K562 (cell line): Measurements from ENCODE around the gene NDUFC2. TPM values are rescaled to one million over a fixed set of nuclear protein-coding genes. Genes with fewer than 3 reads are reported as not detected.

Experiments used
- ATAC-seq: fragments of 200-7000 bp; cut with Tn5 transposase; 3 replicates; pipeline ENCODE4 v1.9.1; 2020; ENCODE audit warnings: moderate library complexity
- BruUV-seq: library from RNA; stranded (reverse); fragments of 400-500 nt; replicated peaks from 2 replicates; lab custom pipeline; 2021; lab: Mats Ljungman, UMichigan
- CTCF ChIA-PET: fragments of 300-600 bp; formaldehyde crosslinking; extraction: SDS; loops from one replicate; lab custom pipeline; 2021; ENCODE audit warnings: low intra/inter-chr PET ratio; lab: Yijun Ruan, JAX
- POLR2A ChIA-PET: fragments of 300-600, 350-650 bp; sonication (Branson Sonifier 250); formaldehyde crosslinking; extraction: SDS; loops from one replicate; lab custom pipeline; 2021; ENCODE audit warnings: antibody characterized with exemption, inconsistent platforms; lab: Yijun Ruan, JAX
- DNase-seq, 4 experiments: peaks; one replicate each; pipeline versions ENCODE4 v3.0.0 to v3.0.0-alpha.2; 2011 to 2018; ENCODE audit warnings: low spot score in 3 of 4, mixed read lengths in 3 of 4; ENCODE audit errors: extremely low read depth in 1 of 4
- FAIRE-seq: peaks from 2 replicates; lab custom pipeline; 2011; peaks lifted over from hg19 to GRCh38; lab: Jason Lieb, UNC
- H2AFZ ChIP-seq: 2 replicates; pipeline ENCODE4 v1.6.0; 2011; ENCODE audit warnings: low read depth, low read length, control low read depth, inconsistent platforms
- H3K27ac ChIP-seq: fragments of 200-600 bp; 3 replicates; pipeline ENCODE4 v1.8.0; 2011; ENCODE audit warnings: low read depth, mild to moderate bottlenecking, control low read depth, inconsistent platforms, low read length, moderate library complexity, mixed read lengths; ENCODE audit errors: extremely low read depth
- H3K27me3 ChIP-seq, 2 experiments: fragments of 300-600 bp in 1 of 2; 2 replicates in 1 of 2; 3 replicates in 1 of 2; pipeline versions ENCODE4 v1.6.0 to v1.8.0; 2011; ENCODE audit warnings: inconsistent platforms in 2 of 2, low read length in 2 of 2, mild to moderate bottlenecking in 1 of 2, mixed read lengths in 1 of 2, moderate library complexity in 1 of 2; ENCODE audit not compliant: control insufficient read depth in 2 of 2, insufficient read depth in 2 of 2
- H3K36me3 ChIP-seq: fragments of 300-600 bp; 3 replicates; pipeline ENCODE4 v1.8.0; 2011; ENCODE audit warnings: mild to moderate bottlenecking, low read length, inconsistent platforms; ENCODE audit not compliant: control insufficient read depth, insufficient read depth
- H3K4me1 ChIP-seq, 2 experiments: fragments of 200-600 bp in 1 of 2; replicated peaks in 1 of 2; 2 replicates in 1 of 2; 3 replicates in 1 of 2; pipeline versions ENCODE4 v1.5.1 to v1.8.0; 2011; ENCODE audit warnings: inconsistent platforms in 2 of 2, low read length in 2 of 2, mild to moderate bottlenecking in 1 of 2, mixed read lengths in 1 of 2, moderate library complexity in 1 of 2; ENCODE audit not compliant: control insufficient read depth in 2 of 2, insufficient read depth in 2 of 2
- H3K4me2 ChIP-seq: 2 replicates; pipeline ENCODE4 v1.6.1; 2011; ENCODE audit warnings: low read length, control low read depth, inconsistent platforms, mixed read lengths; ENCODE audit not compliant: insufficient read depth
- H3K4me3 ChIP-seq: fragments of 200-600 bp; sonication (generic), shearing (Covaris generic); 2 replicates; pipeline ENCODE4 v1.5.1; 2016; ENCODE audit warnings: control low read depth, inconsistent platforms
- H3K79me2 ChIP-seq: fragments of 200-600 bp; 3 replicates; pipeline ENCODE4 v1.8.0; 2011; ENCODE audit warnings: low read length, inconsistent platforms; ENCODE audit not compliant: control insufficient read depth, insufficient read depth
- H3K9ac ChIP-seq, 2 experiments: 2 replicates each; pipeline versions ENCODE4 v1.6.0 to v1.6.1; 2011; ENCODE audit warnings: low read depth in 2 of 2, low read length in 2 of 2, control low read depth in 1 of 2, inconsistent platforms in 1 of 2, mild to moderate bottlenecking in 1 of 2, mixed read lengths in 1 of 2; ENCODE audit not compliant: insufficient read depth in 1 of 2
- H3K9me1 ChIP-seq: one replicate; pipeline ENCODE4 v1.6.0; 2011; ENCODE audit warnings: inconsistent platforms, mild to moderate bottlenecking, low read length, moderate library complexity; ENCODE audit not compliant: control insufficient read depth, insufficient read depth
- H3K9me3 ChIP-seq: replicated peaks from 2 replicates; pipeline ENCODE4 v1.5.1; 2011; ENCODE audit warnings: low read depth, low read length, inconsistent platforms; ENCODE audit not compliant: control insufficient read depth, insufficient read depth
- H4K20me1 ChIP-seq: replicated peaks from 2 replicates; pipeline ENCODE4 v1.6.1; 2011; ENCODE audit warnings: low read length, inconsistent platforms, mixed read lengths; ENCODE audit not compliant: control insufficient read depth, insufficient read depth
- NFIC ChIP-seq: fragments of 450-650 bp; IDR thresholded peaks from 2 replicates; pipeline ENCODE4 v1.6.1; 2017; ENCODE audit warnings: mild to moderate bottlenecking, inconsistent platforms
- NFRKB ChIP-seq: fragments of 450-650 bp; IDR thresholded peaks from 2 replicates; pipeline ENCODE4 v1.6.1; 2016; ENCODE audit warnings: low read depth
- PML ChIP-seq: IDR thresholded peaks from 2 replicates; pipeline ENCODE4 v1.6.1; 2012; ENCODE audit warnings: low read length, inconsistent platforms
- RAD21 ChIP-seq, 2 experiments: fragments of 250-450 bp in 1 of 2; fragments of 450-650 bp in 1 of 2; sonication (Bioruptor Pico) in 1 of 2; formaldehyde crosslinking in 1 of 2; IDR thresholded peaks in 1 of 2; conservative IDR thresholded peaks in 1 of 2; 2 replicates each; pipeline versions ENCODE4 v1.4.0 to v1.8.0; 2020 to 2022; ENCODE audit warnings: mild to moderate bottlenecking in 2 of 2, moderate library complexity in 1 of 2
- ZNF766 ChIP-seq: fragments of 200-800 bp; sonication (Bioruptor generic); conservative IDR thresholded peaks from 2 replicates; pipeline ENCODE4 v1.6.1; 2016; ENCODE audit warnings: missing genetic modification characterization, missing compliant biosample characterization
- WGBS: fragments of 100-300 bp; shearing (Covaris generic); methylation state at CpG from one replicate; pipeline ENCODE4 v1.1.6; 2016; ENCODE audit warnings: low coverage, mixed read lengths; ENCODE audit not compliant: insufficient coverage; ENCODE audit errors: missing lambda C conversion rate; 5-methylcytosine and 5-hydroxymethylcytosine counted together
- in situ Hi-C: fragments of 300-500 bp; cut with MboI; formaldehyde crosslinking; loops from 4 replicates; pipeline ENCODE4 v1.15.0; 2018; ENCODE audit warnings: inconsistent platforms, mixed read lengths
- intact Hi-C: fragments of 100-400 bp; cut with micrococcal nuclease; formaldehyde crosslinking; loops from 2 replicates; pipeline ENCODE4 v1.14.2; 2022
- polyA plus RNA-seq, 8 experiments: library from polyadenylated mRNA; depleted of rRNA in 4 of 8; stranded (reverse) in 5 of 8; unstranded in 3 of 8; fragments of >200 nt; fragmentation: Nextera tagmentation in 2 of 8; fragmentation: Illumina TruSeq in 1 of 8; extraction: Ambion mirVana in 2 of 8; extraction: Trizol in 1 of 8; gene quantifications; 2 replicates each; pipeline versions ENCODE4 v1.2.1 to v1.2.3, GENCODE V29; 2011 to 2014; ENCODE audit warnings: inconsistent platforms in 1 of 8, missing spikeins in 1 of 8
- total RNA-seq, 7 experiments: library from RNA; depleted of rRNA in 6 of 7; stranded (reverse); fragments of >200 nt in 6 of 7; fragmentation: Illumina TruSeq in 2 of 7; extraction: Trizol in 2 of 7; gene quantifications; 2 replicates each; pipeline versions ENCODE4 v1.2.1 to v1.2.3, GENCODE V29; 2011 to 2021; ENCODE audit warnings: low replicate concordance in 1 of 7

The NDUFC2 gene
- total and polyA plus RNA-seq, 9 of the 15 experiments (the other 6 are each of a cell fraction or from before 2014, with no cell fraction given): 168 to 1,119 (median 442) TPM

GRCh38 chr11:78038697-78039313, 40.9 kb downstream of the NDUFC2 start:
- H3K27ac ChIP-seq: peak overlapping the region; percentile 75; the same call in 2 of the 3 replicates
- peak overlapping the region in 1 of 2 experiments; percentile 65; a peak in 1 of 4 replicates for H3K9ac ChIP-seq
- FAIRE-seq (no peak), ATAC-seq (no peak), DNase-seq (no peak)
- H2AFZ ChIP-seq: peak overlapping the region; percentile 54
- no peaks in the 10 kb centered on the region for H4K20me1 ChIP-seq
- intact Hi-C loops (no loop called here), in situ Hi-C loops (no loop called here)
- H3K4me2 ChIP-seq: no peak overlapping the region
- no peaks in the 10 kb centered on the region; a peak in 1 of 5 replicates for H3K27me3 ChIP-seq
- BruUV-seq: no TSS peak
- no peaks in the 10 kb centered on the region for H3K9me3 ChIP-seq
- H3K4me3 ChIP-seq: no peak overlapping the region
- H3K36me3 ChIP-seq: no peaks in the 10 kb centered on the region
- ChIA-PET CTCF (no interaction called here), POLR2A (interaction anchor here (0.6 to 1.4 kb wide), 3 partner anchors 12 to 35 kb away, joined by 3 read pairs; partner anchors contain the start of gene THRSP)
- no peaks in the 10 kb centered on the region for H3K79me2 ChIP-seq
- TF ChIP-seq PML (no peak), NFIC (peak; percentile 36; the same call in 1 of the 2 replicates)
- peaks cover 25 to 28% of the 10 kb centered on the region in 2 experiments for H3K4me1 ChIP-seq
- H3K9me1 ChIP-seq: no peaks in the 10 kb centered on the region
- 90% methylated on average over 8 of the region's 8 CpGs for WGBS

GRCh38 chr11:78037825-78038620, 41.6 kb downstream of the NDUFC2 start:
- Histone ChIP-seq H3K4me1 (peaks cover 25 to 28% of the 10 kb centered on the region in 2 experiments), H3K36me3 (no peaks in the 10 kb centered on the region), H3K9me1 (no peaks in the 10 kb centered on the region), H2AFZ (peak overlapping the region; percentile 54; the same call in 1 of the 2 replicates), H3K27ac (no peak overlapping the region), H3K27me3 (no peaks in the 10 kb centered on the region; a peak in 1 of 5 replicates), H3K4me3 (no peak overlapping the region), H4K20me1 (no peaks in the 10 kb centered on the region), H3K79me2 (no peaks in the 10 kb centered on the region), H3K4me2 (no peak overlapping the region), H3K9ac (peak overlapping the region in 1 of 2 experiments; percentile 65; a peak in 1 of 4 replicates), H3K9me3 (no peaks in the 10 kb centered on the region)
- POLR2A ChIA-PET: interaction anchor here (0.6 to 1.5 kb wide), 2 partner anchors 16 to 35 kb away, joined by 3 read pairs; no protein-coding TSS in a partner anchor
- ATAC-seq (no peak), DNase-seq (no peak), FAIRE-seq (no peak)
- BruUV-seq: no TSS peak
- CTCF ChIA-PET: no interaction called here
- in situ Hi-C loops (no loop called here), intact Hi-C loops (no loop called here)
- WGBS: 60% methylated on average over 9 of the region's 9 CpGs
- TF ChIP-seq NFRKB (no peak), ZNF766 (CRISPR knock-in tag) (no peak), RAD21 (CRISPR knock-in tag; conservative IDR thresholded peaks at IDR 0.05 in 1 of 2, IDR thresholded peaks at IDR 0.05 in 1 of 2) (no peak)
